ENCODE results near the gene TMEM120A.

TMEM120A gene

GRCh38 chr7:75983471-75984129 is 10.8 kb downstream of the TMEM120A start:
- H3K4me1 Mint-ChIP-seq: peaks cover 5% of the 10 kb centered on the region
- H3K27me3 Mint-ChIP-seq (ENCODE audit: low read depth): no peaks in the 10 kb centered on the region
- no peak overlapping the region for H3K4me3 Mint-ChIP-seq
- no peak overlapping the region for H3K27ac Mint-ChIP-seq
- no peaks in the 10 kb centered on the region for H3K9me3 Mint-ChIP-seq
- peaks cover 15% of the 10 kb centered on the region for H3K36me3 Mint-ChIP-seq (ENCODE audit: low read depth)
- no peak for TF ChIP-seq CTCF (IDR thresholded peaks at IDR 0.05; ENCODE audit: unreplicated experiment in 3 of 3)

GRCh38 chr7:75982306-75983064 is 11.9 kb downstream of the TMEM120A start:
- Mint-ChIP-seq H3K36me3 (ENCODE audit: low read depth) (peaks cover 14% of the 10 kb centered on the region), H3K27ac (no peak overlapping the region), H3K27me3 (ENCODE audit: low read depth) (no peaks in the 10 kb centered on the region), H3K4me3 (no peak overlapping the region), H3K9me3 (no peaks in the 10 kb centered on the region), H3K4me1 (peaks cover 13% of the 10 kb centered on the region)
- no peak for TF ChIP-seq CTCF (IDR thresholded peaks at IDR 0.05; ENCODE audit: unreplicated experiment in 3 of 3)

- Mint-ChIP-seq H3K9me3 (no peaks in the 10 kb centered on the region), H3K27me3 (ENCODE audit: low read depth) (no peaks in the 10 kb centered on the region), H3K4me1 (peaks cover 15% of the 10 kb centered on the region), H3K27ac (no peak overlapping the region), H3K4me3 (no peak overlapping the region), H3K36me3 (ENCODE audit: low read depth) (peaks cover 7% of the 10 kb centered on the region)
- no peak for TF ChIP-seq CTCF (IDR thresholded peaks at IDR 0.05; ENCODE audit: unreplicated experiment in 3 of 3)
These were observed 12.7 kb downstream of the TMEM120A start for GRCh38 chr7:75981453-75982305.

GRCh38 chr7:75981203-75981452 is 13.3 kb downstream of the TMEM120A start:
- Mint-ChIP-seq H3K9me3 (no peaks in the 10 kb centered on the region), H3K27me3 (ENCODE audit: low read depth) (no peaks in the 10 kb centered on the region), H3K36me3 (ENCODE audit: low read depth) (peaks cover 4% of the 10 kb centered on the region), H3K27ac (no peak overlapping the region), H3K4me3 (no peak overlapping the region), H3K4me1 (peaks cover 15% of the 10 kb centered on the region)
- TF ChIP-seq CTCF (IDR thresholded peaks at IDR 0.05; ENCODE audit: unreplicated experiment in 3 of 3): no peak

- H3K4me3 Mint-ChIP-seq: no peak overlapping the region
- H3K4me1 Mint-ChIP-seq: peaks cover 15% of the 10 kb centered on the region
- H3K27ac Mint-ChIP-seq: peak overlapping the region in 1 of 3 experiments; percentile 30
- H3K9me3 Mint-ChIP-seq: no peaks in the 10 kb centered on the region
- no peak for TF ChIP-seq CTCF (IDR thresholded peaks at IDR 0.05; ENCODE audit: unreplicated experiment in 3 of 3)
- no peaks in the 10 kb centered on the region for H3K27me3 Mint-ChIP-seq (ENCODE audit: low read depth)
- H3K36me3 Mint-ChIP-seq (ENCODE audit: low read depth): peaks cover 4% of the 10 kb centered on the region
These were observed 13.8 kb downstream of the TMEM120A start for GRCh38 chr7:75980430-75981202.

Data from nephron (organoid).